GM13977 (cell line): ENCODE data around the gene IGSF9.

Experiments
- DNase-seq: peaks from one replicate; pipeline ENCODE4 v3.0.0; 2012; ENCODE audit warnings: low spot score
- in situ Hi-C: fragments of 300-500 bp; cut with MboI; formaldehyde crosslinking; loops from one replicate; pipeline ENCODE4 v1.12.0; 2022; ENCODE audit warnings: low sequenced_read_pairs, low pct_unique_long_range_greater_than_20kb, mixed read lengths, inconsistent platforms; ENCODE audit not compliant: unreplicated experiment
- TF ChIP-seq, protein P1 (sequence below): IDR thresholded peaks from 2 replicates; pipeline ENCODE4 v1.5.1; 2012; ENCODE audit warnings: mild to moderate bottlenecking, control low read depth; ENCODE audit not compliant: insufficient read depth; ENCODE audit errors: extremely low read depth, missing control alignments

IGSF9 gene, protein sequence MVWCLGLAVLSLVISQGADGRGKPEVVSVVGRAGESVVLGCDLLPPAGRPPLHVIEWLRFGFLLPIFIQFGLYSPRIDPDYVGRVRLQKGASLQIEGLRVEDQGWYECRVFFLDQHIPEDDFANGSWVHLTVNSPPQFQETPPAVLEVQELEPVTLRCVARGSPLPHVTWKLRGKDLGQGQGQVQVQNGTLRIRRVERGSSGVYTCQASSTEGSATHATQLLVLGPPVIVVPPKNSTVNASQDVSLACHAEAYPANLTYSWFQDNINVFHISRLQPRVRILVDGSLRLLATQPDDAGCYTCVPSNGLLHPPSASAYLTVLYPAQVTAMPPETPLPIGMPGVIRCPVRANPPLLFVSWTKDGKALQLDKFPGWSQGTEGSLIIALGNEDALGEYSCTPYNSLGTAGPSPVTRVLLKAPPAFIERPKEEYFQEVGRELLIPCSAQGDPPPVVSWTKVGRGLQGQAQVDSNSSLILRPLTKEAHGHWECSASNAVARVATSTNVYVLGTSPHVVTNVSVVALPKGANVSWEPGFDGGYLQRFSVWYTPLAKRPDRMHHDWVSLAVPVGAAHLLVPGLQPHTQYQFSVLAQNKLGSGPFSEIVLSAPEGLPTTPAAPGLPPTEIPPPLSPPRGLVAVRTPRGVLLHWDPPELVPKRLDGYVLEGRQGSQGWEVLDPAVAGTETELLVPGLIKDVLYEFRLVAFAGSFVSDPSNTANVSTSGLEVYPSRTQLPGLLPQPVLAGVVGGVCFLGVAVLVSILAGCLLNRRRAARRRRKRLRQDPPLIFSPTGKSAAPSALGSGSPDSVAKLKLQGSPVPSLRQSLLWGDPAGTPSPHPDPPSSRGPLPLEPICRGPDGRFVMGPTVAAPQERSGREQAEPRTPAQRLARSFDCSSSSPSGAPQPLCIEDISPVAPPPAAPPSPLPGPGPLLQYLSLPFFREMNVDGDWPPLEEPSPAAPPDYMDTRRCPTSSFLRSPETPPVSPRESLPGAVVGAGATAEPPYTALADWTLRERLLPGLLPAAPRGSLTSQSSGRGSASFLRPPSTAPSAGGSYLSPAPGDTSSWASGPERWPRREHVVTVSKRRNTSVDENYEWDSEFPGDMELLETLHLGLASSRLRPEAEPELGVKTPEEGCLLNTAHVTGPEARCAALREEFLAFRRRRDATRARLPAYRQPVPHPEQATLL

DNA sequence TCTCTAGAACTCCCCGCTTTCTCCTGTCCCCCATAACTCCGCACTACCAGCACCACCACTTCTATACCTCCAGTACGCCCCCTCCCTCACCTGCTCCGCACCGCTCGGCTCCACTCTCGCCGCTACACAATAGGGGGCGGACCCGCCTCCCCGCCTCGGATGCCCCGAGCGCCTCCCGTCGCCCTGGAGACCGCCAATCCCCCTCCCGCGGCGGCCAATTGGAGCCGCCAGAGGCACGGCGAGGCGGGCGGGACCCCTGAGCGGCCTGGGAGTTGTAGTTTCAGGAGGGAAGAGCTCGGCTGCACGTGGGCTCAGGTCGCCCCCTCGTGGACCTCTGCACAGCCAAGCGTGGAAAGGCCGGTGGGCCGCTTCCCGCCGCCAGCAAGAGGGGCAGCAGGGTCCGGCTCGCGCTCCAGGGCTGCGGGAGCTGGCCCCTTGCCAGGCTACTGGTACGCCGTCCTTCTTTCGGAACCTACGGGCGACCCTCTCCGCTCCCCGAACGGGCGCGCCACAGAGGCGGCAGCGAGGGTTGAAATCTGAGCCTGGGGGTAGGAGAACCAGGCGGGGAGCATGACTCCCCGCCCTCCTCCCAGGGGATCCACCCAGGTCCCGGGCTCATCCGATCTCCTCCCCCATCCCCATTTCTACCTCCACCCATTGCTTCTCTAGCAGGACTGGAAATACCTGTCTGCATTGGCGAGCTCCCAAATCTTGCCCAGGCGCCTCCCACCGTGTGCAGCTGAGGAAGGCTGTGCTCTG, at the start of gene IGSF9:
Gene IGSF9 (minus strand): TSS at position 131 of the 759 bp plus-strand sequence. CDS start 2,159 bp downstream, outside the sequence.
- in situ Hi-C loops: no loop called here
- peak; percentile 81 for DNase-seq
- TF ChIP-seq, protein P1, sequence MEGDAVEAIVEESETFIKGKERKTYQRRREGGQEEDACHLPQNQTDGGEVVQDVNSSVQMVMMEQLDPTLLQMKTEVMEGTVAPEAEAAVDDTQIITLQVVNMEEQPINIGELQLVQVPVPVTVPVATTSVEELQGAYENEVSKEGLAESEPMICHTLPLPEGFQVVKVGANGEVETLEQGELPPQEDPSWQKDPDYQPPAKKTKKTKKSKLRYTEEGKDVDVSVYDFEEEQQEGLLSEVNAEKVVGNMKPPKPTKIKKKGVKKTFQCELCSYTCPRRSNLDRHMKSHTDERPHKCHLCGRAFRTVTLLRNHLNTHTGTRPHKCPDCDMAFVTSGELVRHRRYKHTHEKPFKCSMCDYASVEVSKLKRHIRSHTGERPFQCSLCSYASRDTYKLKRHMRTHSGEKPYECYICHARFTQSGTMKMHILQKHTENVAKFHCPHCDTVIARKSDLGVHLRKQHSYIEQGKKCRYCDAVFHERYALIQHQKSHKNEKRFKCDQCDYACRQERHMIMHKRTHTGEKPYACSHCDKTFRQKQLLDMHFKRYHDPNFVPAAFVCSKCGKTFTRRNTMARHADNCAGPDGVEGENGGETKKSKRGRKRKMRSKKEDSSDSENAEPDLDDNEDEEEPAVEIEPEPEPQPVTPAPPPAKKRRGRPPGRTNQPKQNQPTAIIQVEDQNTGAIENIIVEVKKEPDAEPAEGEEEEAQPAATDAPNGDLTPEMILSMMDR: peak; percentile 45

DNA sequence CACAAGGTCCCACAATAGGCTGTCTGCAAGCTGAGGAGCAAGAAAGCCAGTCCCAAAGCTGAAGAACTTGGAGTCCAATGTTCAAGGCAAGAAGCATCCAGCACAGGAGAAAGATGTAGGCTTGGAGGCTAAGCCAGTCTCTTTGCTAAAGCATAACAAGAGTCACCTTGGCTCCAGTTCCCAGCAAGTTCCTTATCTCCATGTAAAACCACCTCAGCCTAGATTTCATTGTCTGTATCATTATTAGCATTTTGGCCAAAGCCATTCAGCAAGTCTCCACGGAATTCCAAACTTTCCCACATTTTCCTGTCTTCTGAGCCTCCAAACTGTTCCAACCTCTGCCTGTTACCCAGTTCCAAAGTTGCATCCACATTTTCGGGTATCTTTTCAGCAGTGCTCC, 49.5 kb upstream of the IGSF9 start:
- TF ChIP-seq, protein P1: no peak
- in situ Hi-C loops: no loop called here

DNA sequence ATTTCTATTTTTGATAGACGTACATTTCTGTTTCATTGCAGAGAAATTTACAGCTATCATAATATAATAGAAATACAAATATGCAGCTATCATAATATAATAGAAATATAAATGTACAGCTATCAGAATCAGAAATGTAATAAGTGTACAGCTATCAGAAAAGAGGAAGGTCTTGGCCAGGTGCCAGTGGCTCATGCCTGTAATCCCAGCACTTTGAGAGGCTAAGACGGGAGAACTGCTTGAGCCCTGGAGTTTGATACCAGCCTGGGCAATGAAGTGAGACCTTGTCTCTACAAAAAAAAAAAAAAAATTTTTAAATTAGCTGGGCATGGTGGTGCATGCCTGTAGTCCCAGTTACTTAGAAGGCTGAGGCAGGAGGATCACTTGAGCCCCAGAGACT, 48.5 kb upstream of the IGSF9 start:
- no peak for DNase-seq
- TF ChIP-seq, protein P1: no peak
- in situ Hi-C loops: no loop called here

More for the DNA sequence above, 49.5 kb upstream of the IGSF9 start:
- no peak for DNase-seq

DNA sequence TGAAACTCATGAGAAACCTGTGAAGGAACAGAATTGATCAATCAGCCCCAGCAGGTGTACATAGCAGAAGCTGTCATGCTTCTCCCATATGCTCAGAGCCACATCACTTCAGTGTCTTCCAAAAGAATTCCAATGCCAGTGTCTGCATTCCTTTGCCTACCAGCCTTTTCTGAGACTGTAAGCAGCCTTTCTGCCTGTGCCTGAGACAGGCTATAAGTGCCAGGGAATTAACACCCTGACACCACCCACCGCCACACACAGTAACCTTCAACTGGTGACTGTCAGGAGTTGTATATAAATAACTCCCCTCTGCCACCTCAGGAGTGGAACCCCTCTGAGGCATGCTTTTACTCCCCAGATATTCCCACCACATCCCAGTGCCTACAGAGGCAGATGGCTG, 46.7 kb upstream of the IGSF9 start:
- TF ChIP-seq, protein P1: no peak
- in situ Hi-C loops: no loop called here
- no peak for DNase-seq

DNA sequence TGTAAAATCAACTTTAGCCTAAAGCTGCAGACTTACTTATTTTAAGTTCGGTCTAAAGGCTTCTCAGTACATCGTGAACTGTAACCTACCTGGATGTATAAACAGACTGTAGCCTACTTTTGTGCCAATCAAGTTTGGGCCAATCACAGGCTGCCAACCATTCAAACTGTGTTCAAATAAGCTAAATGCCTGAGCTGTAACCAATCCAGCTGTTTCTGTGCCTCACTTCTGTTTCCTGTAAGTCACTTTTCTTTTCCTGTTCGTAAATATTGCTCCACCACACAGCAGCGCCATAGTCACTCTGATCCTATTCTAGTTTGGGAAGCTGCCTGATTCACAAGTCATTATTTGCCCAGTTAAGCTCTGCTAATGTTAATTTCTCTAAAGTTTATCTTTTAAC, 46.1 kb upstream of the IGSF9 start:
- no peak for DNase-seq
- TF ChIP-seq, protein P1: no peak
- in situ Hi-C loops: no loop called here

DNA sequence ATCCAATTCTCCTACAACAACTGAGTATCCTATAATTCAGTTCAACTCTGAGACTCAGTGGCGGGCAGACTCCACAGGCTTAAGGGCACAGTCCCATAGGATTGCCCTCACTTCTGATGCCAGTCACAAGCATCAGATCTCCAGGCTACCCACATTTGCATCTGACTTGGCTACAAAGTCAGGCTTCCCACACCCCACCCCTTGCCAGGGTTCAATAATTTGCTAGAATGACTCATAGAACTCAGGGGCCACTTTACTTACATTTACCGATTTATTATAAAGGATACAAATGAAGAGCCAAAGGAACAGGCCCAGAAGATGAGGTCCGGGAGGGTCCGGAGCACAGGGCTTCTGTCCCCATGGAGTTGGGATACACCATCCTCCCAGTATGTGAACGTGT, 44.6 kb upstream of the IGSF9 start:
- TF ChIP-seq, protein P1: no peak
- DNase-seq: no peak
- in situ Hi-C loops: no loop called here
